Activated naive CD4-positive, alpha-beta T cell treated with Interleukin-2 at 50 U/mL for 16 hours (primary cell): ENCODE data around the gene LPA.
"Not testable (repeated sequence)": the region's sequence is repeated elsewhere in the genome, so short reads cannot be mapped to it uniquely, and the experiment has no call there.

ENCODE experiments used
- DNase-seq: peaks from one replicate; pipeline ENCODE4 v3.0.0-alpha.2; 2020

The LPA gene

DNA sequence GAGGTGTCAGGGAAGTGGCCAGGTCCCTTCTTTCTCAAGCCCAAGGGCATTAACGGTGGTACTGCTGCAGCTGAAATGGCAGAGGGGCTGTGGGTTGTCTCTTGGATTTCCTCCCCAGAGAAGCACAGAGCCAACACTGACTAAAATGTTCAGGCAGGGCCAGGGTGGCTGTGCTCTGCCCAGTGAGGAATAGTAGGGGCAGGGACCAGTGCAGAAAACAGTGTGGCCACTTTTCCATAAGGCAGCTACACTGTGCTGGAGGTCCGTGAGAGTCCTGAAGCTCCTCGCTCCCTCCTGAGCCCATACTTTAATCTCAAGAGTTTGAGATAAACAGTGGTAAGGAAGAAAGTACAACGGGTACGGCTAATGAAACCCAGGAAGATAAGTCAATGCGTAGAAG, 4.5 kb downstream of the LPA start:
- no peak for DNase-seq

DNA sequence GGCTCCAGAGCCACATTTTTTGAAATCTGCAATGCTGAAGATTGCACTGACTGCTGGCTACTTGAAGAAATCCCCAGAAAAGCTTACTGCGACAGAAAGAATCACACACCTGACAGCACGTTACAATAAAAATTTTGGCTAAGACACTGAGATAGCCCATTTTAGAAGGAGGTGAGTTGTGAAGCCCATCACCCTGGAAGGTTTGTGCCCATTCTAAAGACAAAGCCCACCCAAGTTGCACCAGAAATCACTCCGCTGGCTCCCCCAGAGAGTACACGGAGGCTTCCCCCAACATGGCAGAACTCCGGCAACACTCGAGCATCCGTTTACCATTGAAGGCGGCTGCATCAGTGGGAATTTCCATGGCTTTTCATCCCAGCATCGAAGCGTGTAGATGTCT, 29.4 kb downstream of the LPA start:
- DNase-seq = no peak

DNA sequence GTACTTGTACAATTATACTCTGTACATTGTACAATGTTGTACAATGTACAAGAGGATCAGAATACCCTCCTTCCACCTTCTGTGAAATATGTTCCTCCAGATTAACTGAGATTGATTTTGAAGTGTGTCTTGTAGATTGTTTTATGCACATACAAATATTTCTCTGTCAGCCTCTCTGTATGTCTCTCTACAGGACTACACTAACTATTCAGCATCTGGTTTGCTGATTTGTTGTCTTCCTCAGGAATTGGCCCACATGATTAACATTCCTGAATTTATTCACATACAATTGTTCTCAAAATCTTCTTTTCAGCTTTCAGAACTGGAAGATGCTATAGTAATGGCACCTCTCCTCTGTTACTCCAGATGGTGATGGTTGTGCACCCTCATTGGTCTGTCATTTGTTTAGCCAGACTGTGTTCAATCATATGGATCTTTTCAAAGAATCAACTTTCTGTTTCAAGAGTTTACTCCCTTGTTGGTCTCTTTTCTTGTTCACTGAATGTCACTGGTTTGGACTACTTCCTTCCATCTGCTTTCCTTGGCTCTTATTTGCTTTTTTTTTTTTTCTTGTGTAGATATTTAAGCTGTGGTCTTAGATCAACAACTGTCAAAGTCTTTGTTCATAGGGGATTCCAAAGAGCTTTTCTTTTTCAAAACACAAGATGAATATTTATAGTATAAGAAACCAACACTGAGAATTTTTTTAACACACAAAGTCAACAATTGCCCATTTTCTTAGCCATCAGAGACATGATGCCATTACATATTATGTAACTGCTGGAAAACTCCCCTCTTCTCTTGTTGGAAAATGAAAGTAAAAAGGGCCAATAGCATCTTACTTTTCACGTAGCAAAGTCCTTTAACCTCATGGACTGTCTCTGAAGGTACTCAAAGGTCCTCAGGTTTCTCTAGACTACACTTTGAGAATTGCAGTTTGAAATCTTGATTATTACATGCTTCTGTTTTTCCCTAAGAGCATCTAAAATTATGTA, 67.9 kb downstream of the LPA start:
- no peak for DNase-seq

DNA sequence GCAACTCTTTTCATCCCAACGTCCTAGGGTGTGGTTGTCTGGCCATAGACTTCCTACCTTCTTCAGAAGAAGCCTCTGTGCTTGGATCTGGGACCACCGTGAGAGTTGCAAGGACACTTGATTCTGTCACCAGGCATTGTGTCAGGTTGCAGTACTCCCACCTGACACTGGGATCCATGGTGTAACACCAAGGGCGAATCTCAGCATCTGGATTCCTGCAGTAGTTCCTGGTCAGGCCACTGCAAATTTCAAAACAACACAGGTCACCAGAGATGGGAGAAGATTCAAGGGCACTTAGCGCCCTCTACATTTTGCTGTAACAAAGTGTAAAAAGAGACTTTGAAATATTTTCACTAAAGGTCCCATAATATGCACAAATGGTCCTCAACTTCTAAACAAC, 68.8 kb downstream of the LPA start:
- not testable (repeated sequence) for DNase-seq

DNA sequence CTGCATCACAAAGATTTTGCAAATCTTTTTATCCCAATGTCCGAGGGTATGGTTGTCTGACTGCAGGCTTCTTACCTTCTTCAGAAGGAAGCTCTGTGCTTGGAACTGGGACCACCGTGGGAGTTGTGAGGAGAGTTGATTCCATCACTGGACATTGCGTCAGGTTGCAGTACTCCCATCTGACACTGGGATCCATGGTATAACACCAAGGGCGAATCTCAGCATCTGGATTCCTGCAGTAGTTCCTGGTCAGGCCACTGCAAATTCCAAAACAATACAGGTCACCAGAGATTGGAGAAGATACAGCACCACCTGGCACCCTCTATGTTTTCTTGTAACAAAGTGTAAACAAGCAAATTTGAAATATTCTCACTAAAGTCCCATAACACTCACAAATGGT, 77.7 kb downstream of the LPA start:
- no peak for DNase-seq

DNA sequence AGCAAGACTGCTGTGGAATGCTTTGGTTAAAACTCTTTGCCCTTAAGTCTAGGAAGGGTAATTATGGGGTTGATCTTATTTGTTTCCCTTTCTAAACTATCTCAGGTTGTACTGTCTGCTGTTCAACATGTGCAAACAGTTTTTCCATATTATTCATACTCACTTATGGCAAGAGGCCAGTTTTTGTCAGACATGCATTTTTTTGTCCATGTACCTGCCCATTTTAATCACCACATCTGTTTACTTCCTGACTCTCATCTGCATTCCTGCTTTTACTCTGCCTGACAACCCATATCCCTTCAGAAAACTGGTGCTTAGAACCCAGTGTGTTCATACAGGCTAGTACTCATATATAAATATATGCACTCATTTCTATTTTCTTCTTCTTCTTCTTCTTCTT, 80.3 kb downstream of the LPA start:
- no peak for DNase-seq

DNA sequence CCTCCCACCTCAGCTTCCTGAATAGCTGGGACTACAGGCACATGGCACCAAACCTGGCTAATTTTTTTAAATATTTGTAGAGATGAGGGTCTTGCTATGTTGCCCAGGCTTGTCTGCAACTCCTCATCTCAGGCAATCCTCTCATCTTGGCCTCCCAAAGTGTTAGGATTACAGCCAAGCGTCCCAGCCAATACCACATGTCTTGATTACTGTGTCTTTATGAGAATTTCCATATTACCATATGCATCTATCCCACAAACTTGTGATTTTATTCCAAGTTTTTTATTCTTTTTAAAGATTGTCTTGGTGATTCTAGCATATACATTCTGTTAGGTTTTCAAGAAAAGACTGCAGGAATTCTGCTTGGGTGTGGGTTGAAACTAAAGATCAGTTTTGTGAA, 82.7 kb downstream of the LPA start:
- DNase-seq = no peak

DNA sequence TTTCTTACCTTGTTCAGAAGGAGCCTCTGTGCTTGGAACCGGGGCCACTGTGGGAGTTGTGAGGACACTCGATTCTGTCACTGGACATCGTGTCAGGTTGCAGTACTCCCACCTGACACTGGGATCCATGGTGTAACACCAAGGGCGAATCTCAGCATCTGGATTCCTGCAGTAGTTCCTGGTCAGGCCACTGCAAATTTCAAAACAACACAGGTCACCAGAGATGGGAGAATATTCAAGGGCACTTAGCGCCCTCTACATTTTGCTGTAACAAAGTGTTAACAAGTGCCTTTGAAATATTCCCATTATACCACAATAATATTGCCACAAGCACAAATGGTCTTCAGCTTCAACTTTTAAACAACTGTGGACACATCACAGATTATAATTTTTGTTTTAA, 85.6 kb downstream of the LPA start:
- DNase-seq = not testable (repeated sequence)

DNA sequence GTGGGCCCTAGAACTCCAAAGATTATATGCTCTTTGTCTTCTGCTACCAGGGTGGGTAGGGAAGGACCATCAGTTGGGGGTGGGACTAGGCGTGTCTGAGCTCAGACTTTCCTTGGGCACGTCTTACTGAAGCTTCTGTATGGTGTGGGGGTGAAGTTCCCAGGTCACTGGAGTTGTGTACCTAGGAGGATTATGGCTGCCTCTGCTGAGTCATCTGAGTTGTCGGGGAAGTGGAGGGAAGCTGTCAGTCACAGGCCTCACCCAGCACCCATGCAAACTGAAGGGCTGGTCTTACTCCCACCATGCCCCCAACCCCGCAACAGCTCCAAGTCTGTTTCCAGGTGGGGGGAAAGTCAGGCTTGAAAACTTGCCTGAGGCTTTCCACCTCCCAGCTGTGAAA, 90.1 kb downstream of the LPA start:
- DNase-seq = no peak

DNA sequence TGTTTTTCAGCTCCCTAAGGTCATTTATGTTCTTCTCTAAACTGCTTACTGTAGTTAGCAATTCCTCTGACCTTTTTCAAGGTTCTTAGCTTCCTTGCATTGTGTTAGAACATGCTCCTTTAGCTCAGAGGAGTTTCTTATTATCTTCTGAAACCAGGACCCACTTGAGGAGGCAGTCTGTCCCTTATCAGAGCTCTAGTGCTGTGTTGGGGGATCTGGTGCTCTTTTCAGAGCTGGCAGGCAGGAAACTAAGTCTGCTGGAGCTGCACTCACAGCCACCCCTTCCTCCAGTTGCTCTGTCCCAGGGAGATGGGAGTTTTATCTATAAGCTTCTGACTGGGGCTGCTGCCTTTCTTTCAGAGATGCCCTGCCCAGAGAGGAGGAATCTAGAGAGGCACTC, 92.9 kb downstream of the LPA start:
- not testable (repeated sequence) for DNase-seq

DNA sequence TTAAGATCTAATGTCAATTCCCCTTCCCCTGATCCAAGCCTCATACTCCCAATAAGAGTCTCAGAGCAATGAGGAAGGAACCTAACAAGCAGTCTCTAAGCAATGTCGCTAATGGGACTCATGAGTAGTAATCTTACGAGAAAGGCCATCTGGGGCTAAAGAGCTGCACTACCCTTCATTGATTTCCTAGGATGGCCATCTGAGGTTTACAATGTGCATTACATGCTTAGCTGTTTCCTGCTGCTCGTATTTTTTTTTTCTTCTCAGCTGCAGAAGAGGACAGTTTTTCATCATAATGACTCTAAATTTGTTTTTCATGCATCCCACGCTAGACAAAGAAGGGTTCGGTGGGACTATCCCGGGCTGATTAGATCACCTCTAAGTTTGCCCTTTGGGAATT, 119.3 kb downstream of the LPA start:
- DNase-seq = no peak

DNA sequence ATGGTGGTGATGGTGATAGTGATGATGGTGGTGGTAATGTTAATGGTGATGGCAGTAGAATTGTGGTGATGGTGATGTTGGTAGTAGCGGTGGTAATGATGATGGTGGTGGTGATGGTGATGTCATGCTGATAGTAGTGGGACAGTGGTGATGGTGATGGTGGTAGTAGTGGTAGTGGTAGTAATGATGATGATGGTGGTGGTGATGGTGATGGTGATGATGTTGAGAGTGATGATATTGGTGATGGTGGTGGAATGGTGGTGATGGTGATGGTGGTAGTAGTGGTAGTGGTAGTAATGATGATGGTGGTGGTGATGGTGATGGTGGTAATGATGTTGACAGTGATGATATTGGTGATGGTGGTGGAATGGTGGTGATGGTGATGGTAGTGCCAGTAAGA, 128.8 kb downstream of the LPA start:
- DNase-seq = no peak

DNA sequence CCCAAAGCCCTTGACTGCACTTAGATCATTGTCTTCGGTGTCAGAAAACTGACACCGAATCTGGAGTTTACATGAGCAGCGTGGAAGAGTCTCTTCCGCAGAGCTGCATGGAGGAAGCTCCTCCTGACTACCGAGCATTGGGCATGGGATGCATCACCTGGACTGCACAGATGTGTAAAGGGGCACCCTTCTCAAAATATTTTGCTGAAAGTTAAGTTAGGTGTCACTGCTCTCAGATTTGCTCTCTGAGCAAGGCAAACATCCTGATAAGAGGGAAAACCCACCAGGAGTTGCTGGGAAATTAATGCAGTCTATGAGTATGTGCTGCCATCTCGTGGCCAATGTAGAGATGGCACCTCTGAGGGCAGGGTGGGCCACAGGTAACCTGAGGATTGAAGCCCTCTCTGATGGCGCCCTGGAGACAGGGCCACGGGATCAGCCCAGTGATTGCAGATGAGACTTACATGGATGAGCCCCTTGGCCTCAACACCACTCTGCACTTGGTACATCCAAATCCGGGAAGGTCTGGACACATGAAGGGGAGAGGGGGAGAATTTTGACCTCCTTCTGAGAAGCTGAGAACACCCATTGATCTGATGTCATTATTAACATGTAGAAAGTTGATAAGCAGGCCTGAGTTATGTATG, 129.9 kb downstream of the LPA start:
- peak; percentile 62 for DNase-seq

DNA sequence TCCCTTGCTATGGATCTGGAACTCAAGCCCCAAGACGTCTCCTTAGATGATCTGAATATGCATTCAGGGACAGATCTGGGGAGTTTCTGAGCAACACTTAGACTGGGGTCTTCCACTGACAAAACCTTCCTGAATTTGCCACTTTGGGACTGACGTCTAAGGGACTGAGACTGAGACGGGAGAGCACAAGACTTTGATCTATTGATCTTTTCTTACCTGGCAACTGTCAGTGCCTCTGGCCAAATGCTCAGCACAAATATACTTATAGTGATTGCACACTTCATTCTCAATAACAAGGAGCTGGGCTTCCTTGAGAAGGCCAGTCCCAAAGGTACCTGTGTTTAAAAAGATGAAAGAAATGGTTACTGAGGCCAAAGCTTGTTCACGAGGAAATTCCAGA, 131.8 kb downstream of the LPA start:
- no peak for DNase-seq

DNA sequence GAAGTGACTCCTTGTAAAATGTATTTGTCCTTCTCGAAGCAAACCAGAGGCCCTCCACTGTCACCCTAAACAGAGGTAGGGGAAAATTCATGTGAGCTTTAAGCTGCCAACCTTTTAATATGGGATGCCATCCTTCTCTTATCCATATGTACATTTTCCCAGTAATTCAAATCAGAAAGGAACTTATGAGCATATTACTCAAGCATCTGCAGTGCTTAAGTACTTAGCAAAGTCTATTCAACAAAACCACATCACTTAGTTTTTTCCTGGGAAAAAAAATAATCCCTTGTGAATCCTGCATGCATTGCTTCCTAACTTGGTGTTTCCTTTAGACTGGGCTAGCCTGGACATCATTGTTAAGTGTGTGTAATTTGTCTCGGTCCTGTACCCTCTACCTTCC, 132.2 kb downstream of the LPA start:
- DNase-seq = no peak

DNA sequence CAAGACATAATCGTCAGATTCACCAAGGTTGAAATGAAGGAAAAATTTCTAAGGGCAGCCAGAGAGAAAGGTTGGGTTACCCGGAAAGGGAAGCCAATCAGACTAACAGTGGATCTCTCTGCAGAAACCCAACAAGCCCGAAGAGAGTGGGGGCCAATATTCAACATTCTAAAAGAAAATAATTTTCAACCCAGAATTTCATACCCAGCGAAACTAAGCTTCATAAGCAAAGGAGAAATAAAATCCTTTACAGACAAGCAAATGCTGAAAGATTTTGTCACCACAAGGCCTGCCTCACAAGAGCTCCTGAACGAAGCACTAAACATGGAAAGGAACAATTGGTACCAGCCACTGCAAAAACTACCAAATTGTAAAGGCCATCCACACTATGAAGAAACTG, 134.6 kb downstream of the LPA start:
- not testable (repeated sequence) for DNase-seq

DNA sequence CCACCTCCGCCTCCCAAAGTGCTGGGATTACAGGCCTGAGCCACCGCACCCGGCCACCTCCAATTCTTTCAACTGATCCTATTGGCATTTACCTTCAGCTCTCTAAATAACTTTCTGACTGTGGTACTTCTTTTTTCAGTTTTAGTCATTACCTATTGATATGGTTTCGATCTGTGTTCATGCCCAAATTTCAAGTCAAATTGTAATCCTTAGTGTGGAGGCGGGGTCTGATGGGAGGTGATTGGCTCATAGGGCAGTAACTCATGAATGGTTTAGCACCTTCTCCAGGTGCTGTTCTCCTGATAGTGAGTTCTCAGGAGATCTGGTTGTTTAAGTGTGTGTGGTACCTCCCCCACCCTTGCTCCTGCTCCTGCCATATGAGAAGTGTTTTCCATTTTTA, 140.9 kb downstream of the LPA start:
- DNase-seq = peak; percentile 26

DNA sequence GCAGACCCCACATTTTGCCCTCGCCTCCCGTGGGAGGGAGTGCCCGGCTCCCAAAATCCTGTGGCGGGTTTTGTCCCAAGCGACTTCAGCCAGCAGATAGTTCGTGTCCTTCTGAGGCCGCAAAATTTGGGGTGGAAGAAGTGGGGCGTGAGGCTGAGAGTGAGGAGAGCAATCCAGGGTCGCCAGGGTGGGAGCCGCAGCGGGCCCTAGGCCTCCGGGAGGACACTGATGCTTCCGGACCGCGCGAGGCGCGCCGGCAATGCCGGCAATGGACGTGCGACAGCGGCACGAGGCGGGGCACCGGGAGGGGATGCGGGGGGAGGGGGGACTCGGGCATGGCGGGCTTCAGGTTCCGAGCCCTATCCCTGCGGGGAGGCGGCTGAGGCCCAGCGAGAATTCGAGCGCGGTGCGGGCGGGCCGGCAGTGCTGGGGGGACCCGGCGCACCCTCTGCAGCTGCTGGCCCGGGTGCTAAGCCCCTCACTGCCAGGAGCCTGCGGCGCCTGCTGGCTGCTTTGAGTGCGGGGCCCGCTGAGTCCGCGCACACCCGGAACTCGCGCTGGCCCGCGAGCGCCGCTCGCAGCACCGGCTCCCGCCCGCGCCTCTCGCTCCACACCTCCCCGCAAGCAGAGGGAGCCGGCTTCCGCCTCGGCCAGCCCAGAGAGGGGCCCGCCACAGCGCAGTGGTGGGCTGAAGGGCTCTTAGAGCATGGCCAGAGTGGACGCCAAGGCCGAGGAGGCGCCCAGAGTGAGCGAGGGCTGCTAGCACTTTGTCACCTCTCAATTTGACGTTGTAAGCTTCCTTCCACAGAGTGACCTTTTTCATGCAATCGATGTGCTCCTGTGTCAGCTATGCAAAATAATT, 143.8 kb downstream of the LPA start:
- DNase-seq = peak; percentile 84

DNA sequence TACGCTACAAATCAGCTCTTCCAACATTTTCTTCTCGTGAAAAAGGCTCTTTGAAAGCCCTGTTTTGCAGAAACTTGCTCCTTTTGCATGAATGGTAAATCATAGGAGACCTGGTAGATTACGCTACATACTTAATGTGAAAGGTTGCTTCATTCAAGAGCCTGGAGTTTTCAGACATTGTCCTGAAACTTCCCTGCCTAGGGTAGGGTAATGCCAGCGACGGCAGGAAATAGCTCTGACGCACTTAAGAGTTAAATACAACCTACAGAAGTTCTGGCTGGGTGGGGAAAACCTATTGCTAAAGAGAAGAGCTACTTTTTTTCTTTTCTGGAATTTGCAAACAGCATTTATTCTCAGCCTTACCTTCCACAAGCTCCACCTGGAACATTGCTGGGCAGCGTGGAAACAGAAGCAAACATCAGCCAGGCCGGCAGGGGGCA, 144.5 kb downstream of the LPA start:
- no peak for DNase-seq

DNA sequence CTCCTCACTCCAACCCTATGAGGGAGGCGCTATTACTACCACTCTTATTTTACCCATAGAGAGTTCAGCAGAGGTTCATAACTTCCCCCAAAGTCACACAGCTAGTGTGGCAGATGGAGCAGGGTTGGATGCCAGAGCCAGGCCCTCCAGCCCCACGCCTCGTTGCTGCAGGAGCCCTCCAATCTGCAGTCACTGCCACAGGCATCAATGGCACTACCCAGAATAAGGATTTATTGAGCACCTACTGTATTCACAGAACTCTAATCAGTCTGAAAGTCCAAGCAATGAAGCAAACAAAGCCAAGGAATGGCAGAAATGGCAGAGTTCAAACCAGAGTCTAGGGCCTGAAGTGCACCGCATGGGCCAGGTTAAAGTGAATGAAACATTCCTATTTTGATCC, 144.9 kb downstream of the LPA start:
- DNase-seq = no peak

DNA sequence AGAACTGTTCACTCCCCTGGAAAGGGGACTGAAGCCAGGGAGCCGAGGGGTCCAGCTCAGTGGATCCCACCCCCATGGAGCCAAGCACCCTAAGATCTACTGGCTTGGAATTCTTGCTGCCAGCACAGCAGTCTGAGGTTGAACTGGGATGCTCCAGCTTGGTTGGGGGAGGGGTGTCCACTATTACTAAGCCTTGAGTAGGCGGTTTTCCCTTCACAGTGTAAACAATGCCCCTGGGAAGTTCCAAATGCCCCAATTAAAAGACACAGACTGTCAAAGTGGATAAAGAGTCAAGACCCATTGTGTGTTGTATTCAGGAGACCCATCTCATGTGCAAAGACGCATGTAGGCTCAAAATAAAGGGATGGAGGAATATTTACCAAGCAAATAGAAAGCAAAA, 150.2 kb downstream of the LPA start:
- no peak for DNase-seq

DNA sequence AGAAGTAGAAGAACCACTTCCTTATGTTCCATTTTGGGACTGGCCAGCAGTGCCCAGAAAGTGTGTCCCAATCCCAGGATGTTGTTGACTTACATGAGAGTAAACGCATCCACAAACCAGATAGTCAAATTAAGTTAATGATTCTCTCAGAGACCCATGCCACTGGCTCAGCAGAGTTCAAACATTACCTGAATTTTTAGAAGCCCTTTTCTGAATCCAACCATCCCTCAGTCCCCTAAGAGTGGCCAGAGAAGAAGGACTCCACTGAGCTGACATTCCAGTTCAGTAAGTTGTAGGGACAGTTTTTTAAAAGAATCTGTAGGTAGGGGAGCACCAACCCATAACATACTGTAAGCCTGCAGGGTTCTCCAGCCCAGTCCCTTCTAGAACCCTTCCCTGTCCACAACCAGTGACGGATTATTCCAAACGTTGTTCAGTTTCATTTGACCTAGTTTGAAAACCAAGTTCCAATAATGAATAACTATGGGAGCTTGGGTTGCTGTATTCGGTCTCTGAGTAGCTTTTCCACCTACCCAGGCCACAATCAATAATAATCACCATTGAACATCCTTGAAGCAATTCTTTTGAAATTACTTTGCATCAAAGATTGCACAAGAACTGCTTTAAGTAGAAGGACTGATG, 153.0 kb downstream of the LPA start:
- DNase-seq = no peak

DNA sequence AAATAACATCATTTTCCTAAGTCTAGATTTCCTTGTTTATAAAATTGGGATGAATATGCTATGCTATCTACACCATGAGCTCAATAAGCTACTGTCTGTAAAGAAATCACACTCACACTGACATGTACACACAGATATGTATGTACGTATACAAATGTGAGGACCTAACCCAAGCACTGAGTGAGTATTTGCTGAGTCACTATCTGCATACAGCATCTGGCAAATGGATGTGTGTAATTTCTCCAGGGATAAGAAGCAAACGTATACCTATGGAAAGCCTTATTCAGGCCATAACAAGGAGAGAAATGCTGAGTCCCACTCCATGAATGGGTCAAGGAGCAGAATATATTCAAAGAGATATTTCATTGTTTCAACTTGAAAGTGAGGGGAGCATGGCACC, 153.9 kb downstream of the LPA start:
- no peak for DNase-seq
